ENCODE measurements around the gene ASIC2.

DNA sequence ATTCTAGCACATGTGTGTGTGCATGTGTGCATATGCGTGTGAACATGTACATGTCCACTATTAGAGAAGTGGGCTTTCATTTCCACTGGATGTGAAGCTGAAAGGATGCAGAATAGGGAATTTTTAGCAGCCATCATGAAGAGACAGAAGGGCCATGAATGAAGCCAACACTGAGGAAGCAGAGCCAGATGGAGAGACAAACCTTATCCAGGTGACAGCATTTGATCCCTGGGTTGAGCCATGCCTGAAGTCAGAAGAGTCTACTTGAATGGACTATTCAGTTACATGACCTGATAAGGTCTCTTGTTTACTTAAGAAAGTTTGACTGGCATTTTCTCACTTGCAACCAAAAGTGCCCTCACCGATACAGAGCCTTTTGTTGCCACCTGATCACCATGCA lies 88.4 kb downstream of the ASIC2 start:
- TF ChIP-seq, protein P1, sequence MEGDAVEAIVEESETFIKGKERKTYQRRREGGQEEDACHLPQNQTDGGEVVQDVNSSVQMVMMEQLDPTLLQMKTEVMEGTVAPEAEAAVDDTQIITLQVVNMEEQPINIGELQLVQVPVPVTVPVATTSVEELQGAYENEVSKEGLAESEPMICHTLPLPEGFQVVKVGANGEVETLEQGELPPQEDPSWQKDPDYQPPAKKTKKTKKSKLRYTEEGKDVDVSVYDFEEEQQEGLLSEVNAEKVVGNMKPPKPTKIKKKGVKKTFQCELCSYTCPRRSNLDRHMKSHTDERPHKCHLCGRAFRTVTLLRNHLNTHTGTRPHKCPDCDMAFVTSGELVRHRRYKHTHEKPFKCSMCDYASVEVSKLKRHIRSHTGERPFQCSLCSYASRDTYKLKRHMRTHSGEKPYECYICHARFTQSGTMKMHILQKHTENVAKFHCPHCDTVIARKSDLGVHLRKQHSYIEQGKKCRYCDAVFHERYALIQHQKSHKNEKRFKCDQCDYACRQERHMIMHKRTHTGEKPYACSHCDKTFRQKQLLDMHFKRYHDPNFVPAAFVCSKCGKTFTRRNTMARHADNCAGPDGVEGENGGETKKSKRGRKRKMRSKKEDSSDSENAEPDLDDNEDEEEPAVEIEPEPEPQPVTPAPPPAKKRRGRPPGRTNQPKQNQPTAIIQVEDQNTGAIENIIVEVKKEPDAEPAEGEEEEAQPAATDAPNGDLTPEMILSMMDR (conservative IDR thresholded peaks at IDR 0.05): no peak
- no peak for TF ChIP-seq EZH2 (IDR thresholded peaks at IDR 0.05; ENCODE audit: low read depth)
